ENCODE data around the gene ADAMTS20. TPM values are rescaled to one million over a fixed set of nuclear protein-coding genes. Genes with fewer than 3 reads are reported as not detected.

Gene ADAMTS20
- total and polyA plus RNA-seq, 7 donors = not detected

- no peak for TF ChIP-seq CTCF (IDR thresholded peaks at IDR 0.05)
- Histone ChIP-seq H3K27me3 (no peaks in the 10 kb centered on the region), H3K27ac (no peak overlapping the region), H3K9me3 (no peaks in the 10 kb centered on the region), H3K4me3 (no peak overlapping the region), H3K4me1 (peaks cover 0 to 14% (median 0%) of the 10 kb centered on the region in 4 donors), H3K36me3 (no peaks in the 10 kb centered on the region)
- 11 to 52% methylated on average over 2 of the region's 2 CpGs for WGBS, 2 donors
- intact Hi-C loops (cut with DNase I) = no loop called here
- DNase-seq = no peak
Observed at GRCh38 chr12:43332977-43333640, 218.9 kb downstream of the ADAMTS20 start.

DNA sequence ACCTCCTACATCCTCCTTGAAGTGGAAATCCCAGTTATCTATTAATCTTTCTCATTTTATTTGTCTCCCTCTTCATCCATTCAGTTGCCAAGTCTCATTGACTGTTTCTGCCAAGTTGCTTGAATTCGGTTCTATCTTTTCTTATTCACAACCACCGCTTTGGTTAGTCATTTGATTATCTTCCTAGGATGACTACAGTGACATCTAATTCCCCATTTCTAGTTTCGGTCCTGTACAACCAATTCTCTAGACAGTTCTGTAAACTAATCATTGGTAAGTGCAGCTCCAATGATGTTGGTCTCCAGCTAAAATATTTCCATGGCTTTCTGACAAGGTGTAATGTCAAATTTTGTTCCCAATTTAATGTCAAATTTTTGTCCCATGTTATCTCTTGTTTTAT lies 220.1 kb downstream of the ADAMTS20 start:
- intact Hi-C loops (cut with DNase I) = no loop called here
- Histone ChIP-seq H3K27me3 (no peaks in the 10 kb centered on the region), H3K9me3 (no peaks in the 10 kb centered on the region), H3K4me3 (no peak overlapping the region), H3K27ac (no peak overlapping the region), H3K36me3 (no peaks in the 10 kb centered on the region), H3K4me1 (peaks cover 0 to 11% (median 0%) of the 10 kb centered on the region in 4 donors)
- TF ChIP-seq CTCF (IDR thresholded peaks at IDR 0.05) (no peak), POLR2AphosphoS5 (IDR thresholded peaks at IDR 0.05) (no peak), EP300 (IDR thresholded peaks at IDR 0.05) (no peak), POLR2A (IDR thresholded peaks at IDR 0.05) (no peak)
- DNase-seq = no peak
- 81 to 82% methylated on average over 3 of the region's 3 CpGs for WGBS, 2 donors

DNA sequence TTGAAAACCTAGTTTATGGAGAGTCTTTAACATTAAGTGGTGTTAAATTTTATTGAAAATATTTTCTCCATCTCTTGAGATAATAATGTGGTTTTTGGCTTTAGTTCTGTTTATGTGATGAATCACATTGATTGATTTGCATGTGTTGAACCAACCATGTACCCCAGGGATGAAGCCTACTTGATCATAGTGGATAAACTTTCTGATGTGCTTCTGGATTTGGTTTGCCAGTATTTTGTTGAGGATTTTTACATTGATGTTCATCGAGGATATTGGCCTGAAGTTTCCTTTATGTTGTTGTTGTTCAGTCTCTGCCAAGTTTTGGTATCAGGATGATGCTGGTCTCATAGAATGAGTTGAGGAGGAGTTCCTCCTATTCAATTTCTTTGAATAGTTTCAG lies 222.6 kb downstream of the ADAMTS20 start:
- Histone ChIP-seq H3K9me3 (no peaks in the 10 kb centered on the region), H3K4me1 (peaks cover 0 to 11% (median 0%) of the 10 kb centered on the region in 4 donors), H3K27ac (no peak overlapping the region), H3K27me3 (no peaks in the 10 kb centered on the region), H3K36me3 (no peaks in the 10 kb centered on the region), H3K4me3 (no peak overlapping the region)
- 80 to 83% methylated on average over 1 of the region's 1 CpG for WGBS, 2 donors
- intact Hi-C loops (cut with DNase I) = no loop called here
- no peak for TF ChIP-seq EP300 (IDR thresholded peaks at IDR 0.05)
- TF ChIP-seq POLR2A (IDR thresholded peaks at IDR 0.05) = no peak
- TF ChIP-seq POLR2AphosphoS5 (IDR thresholded peaks at IDR 0.05) = no peak
- no peak for TF ChIP-seq CTCF (IDR thresholded peaks at IDR 0.05)
- no peak for DNase-seq

DNA sequence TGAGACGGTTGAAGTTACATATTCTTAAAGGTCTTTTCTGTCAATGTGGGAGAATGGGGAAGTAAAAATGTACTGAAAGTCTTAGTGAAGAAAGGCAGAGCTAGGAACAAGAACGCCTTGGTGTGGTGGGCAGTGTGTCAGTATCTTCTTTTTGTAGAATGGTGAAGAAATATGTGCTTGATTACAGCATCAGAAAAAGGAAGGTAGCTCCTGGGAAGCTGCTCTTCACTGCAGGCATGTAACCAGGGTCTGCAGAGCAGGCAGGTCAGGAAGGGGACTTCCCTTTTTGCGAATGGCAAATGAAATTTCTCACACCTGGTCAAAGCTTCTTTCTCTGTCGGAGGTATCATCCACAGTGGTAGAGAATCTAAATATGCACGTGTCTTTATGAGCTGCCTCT lies 226.2 kb downstream of the ADAMTS20 start:
- TF ChIP-seq POLR2A (IDR thresholded peaks at IDR 0.05) (no peak), POLR2AphosphoS5 (IDR thresholded peaks at IDR 0.05) (no peak), CTCF (IDR thresholded peaks at IDR 0.05) (no peak), EP300 (IDR thresholded peaks at IDR 0.05) (no peak)
- 71 to 83% methylated on average over 5 of the region's 5 CpGs for WGBS, 2 donors
- no peaks in the 10 kb centered on the region for H3K27me3 ChIP-seq
- intact Hi-C loops (cut with DNase I) = no loop called here
- no peak overlapping the region for H3K27ac ChIP-seq
- H3K9me3 ChIP-seq = no peaks in the 10 kb centered on the region
- no peak overlapping the region for H3K4me3 ChIP-seq
- H3K4me1 ChIP-seq = no peaks in the 10 kb centered on the region
- DNase-seq = no peak
- no peaks in the 10 kb centered on the region for H3K36me3 ChIP-seq

GRCh38 chr12:43320281-43320680 lies 231.7 kb downstream of the ADAMTS20 start:
- intact Hi-C loops (cut with DNase I) = no loop called here
- TF ChIP-seq CTCF (IDR thresholded peaks at IDR 0.05) (no peak), POLR2AphosphoS5 (IDR thresholded peaks at IDR 0.05) (no peak), EP300 (IDR thresholded peaks at IDR 0.05) (no peak), POLR2A (IDR thresholded peaks at IDR 0.05) (no peak)
- no peak for DNase-seq
- Histone ChIP-seq H3K9me3 (no peaks in the 10 kb centered on the region), H3K36me3 (no peaks in the 10 kb centered on the region), H3K4me1 (peaks cover 0 to 9% (median 0%) of the 10 kb centered on the region in 4 donors), H3K27me3 (no peaks in the 10 kb centered on the region), H3K4me3 (no peak overlapping the region), H3K27ac (no peak overlapping the region)
- WGBS, 2 donors = 73 to 79% methylated on average over 4 of the region's 4 CpGs
